Measurements from ENCODE around the gene ACSBG1. TPM values are rescaled to one million over a fixed set of nuclear protein-coding genes. Genes with fewer than 3 reads are reported as not detected.

ACSBG1 gene
- total RNA-seq, 2 experiments from 2014 or later = 0.30 to 0.41 TPM

DNA sequence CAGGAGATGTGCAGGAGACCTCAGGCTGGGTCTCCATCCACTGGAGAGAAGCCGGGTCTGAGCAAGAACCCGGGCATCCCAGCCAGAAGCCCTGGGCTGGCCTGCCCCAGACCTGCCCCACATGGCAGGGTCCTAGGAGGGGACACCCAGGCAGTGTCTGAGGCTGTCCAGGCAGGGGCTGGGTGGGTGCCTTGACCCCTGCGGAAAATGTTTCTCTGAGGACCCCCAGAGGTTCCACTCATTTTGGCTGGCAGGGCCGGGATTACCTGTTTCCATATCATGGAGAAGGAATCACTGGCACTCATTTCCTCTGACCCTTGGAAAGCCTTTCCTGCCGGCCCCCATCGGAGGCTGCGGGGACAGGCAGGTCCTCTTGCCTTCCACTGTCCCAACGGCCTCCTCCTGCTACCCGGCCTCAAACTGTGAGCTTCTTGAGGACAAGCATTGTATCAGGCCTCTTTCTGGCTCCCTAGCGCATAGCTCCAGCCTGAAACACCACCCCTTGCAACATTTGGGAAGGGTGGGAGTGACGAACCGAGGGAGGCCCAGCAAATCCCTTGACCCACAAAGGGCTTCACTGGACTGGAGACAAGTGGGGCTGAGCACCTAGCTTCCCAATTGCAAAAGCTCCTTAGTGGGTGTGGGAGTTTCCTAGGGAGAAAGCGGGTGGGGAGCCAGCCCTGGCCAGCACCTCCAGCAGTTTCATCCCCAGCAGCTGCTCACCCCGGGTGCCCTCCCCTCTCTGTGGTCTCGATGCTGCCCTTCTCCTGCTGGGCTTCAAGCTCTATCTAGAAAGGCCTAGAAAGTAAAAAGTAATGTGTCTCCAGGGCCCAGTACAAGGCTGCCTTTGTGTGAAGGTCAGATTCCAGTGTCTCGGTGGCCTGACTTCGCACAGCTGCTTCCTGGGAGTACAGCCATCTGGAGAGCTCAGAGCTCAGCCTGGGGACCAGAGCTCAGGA is 29.7 kb downstream of the ACSBG1 start:
- no peaks in the 10 kb centered on the region for H4K20me1 ChIP-seq (ENCODE audit: insufficient read depth, low read length)
- no peak for TF ChIP-seq EZH2phosphoT487 (IDR thresholded peaks at IDR 0.05; ENCODE audit: borderline replicate concordance, low read depth, low read length)
- TF ChIP-seq, protein P1, sequence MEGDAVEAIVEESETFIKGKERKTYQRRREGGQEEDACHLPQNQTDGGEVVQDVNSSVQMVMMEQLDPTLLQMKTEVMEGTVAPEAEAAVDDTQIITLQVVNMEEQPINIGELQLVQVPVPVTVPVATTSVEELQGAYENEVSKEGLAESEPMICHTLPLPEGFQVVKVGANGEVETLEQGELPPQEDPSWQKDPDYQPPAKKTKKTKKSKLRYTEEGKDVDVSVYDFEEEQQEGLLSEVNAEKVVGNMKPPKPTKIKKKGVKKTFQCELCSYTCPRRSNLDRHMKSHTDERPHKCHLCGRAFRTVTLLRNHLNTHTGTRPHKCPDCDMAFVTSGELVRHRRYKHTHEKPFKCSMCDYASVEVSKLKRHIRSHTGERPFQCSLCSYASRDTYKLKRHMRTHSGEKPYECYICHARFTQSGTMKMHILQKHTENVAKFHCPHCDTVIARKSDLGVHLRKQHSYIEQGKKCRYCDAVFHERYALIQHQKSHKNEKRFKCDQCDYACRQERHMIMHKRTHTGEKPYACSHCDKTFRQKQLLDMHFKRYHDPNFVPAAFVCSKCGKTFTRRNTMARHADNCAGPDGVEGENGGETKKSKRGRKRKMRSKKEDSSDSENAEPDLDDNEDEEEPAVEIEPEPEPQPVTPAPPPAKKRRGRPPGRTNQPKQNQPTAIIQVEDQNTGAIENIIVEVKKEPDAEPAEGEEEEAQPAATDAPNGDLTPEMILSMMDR (conservative IDR thresholded peaks at IDR 0.05; ENCODE audit: low read length) = no peak
- H3K79me2 ChIP-seq (ENCODE audit: insufficient read depth, low read depth, low read length) = no peaks in the 10 kb centered on the region
- no peak overlapping the region for H3K27ac ChIP-seq (ENCODE audit: low read depth, low read length, poor library complexity, severe bottlenecking)
- H3K9me2 ChIP-seq (ENCODE audit: insufficient read depth, low read length) = no peaks in the 10 kb centered on the region
- intact Hi-C loops (cut with micrococcal nuclease; ENCODE audit: unreplicated experiment) = no loop called here
- DNase-seq (ENCODE audit: low spot score) = no peak
- no peaks in the 10 kb centered on the region for H3K4me1 ChIP-seq (ENCODE audit: insufficient read depth, low read length, poor library complexity, severe bottlenecking)
- no peak overlapping the region for H3K4me2 ChIP-seq (ENCODE audit: low read length)
- ChIA-PET POLR2A (interaction anchor here (1.0 to 1.3 kb wide), 2 partner anchors 36 to 87 kb away, joined by 3 to 6 read pairs; no protein-coding TSS in a partner anchor), CTCF (ENCODE audit: unreplicated experiment) (interaction anchor here (1.2 kb wide), 1 partner anchor 9 kb away, joined by 4 read pairs; no protein-coding TSS in a partner anchor)
- H3K36me3 ChIP-seq (ENCODE audit: insufficient read depth, low read length) = no peaks in the 10 kb centered on the region
- no peaks in the 10 kb centered on the region for H3K9me3 ChIP-seq (ENCODE audit: low read length)
- no TSS peak for BruUV-seq (replicated peaks)
- H3K4me3 ChIP-seq (ENCODE audit: low read depth, low read length, poor library complexity, severe bottlenecking) = no peak overlapping the region
- H2AFZ ChIP-seq (ENCODE audit: low read length) = no peak overlapping the region

DNA sequence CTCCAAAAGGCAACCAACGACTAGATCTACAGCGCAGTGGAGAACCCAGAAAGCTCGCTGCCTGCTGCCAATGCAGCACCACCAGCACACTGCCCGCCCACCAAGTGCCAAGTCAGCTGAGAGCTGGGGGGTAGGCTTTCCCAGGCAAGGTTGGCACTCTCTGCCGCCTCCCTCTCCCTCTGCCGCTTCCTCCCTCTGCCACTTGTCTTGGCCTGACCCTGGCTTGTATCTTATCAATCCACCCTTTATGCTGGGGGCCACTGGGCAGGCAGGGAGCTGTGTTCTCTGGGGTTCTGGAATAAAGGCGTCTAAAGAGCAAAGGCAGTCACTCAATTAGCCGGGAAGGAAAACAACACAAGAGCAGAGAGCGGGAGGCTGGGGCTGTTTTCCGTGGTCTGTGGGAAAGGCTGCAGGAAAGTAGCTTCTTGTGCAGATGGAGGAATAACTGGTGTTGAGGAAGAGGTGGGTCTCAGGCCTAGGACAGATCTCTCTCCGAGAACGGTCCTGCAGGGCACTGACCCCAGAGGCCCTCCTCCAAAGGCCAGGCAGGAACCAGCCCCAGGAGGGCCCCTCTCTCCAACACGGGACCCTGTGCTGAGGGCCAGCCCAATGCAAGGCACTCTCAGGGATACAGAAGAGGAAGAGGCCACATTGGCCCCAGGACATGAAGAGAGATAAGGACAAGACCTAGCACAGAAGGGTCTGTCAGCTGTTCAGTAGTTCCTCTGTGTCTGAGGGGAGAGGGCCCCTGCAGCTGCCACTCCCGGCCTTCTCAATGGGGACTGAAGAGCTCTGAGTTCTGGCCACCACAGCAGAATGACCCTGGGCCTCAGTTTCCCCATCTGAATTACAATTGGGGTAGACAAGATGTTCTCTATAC is 30.8 kb downstream of the ACSBG1 start:
- POLR2A ChIA-PET = no interaction called here
- DNase-seq (ENCODE audit: low spot score) = no peak
- Histone ChIP-seq H2AFZ (ENCODE audit: low read length) (no peak overlapping the region), H3K79me2 (ENCODE audit: insufficient read depth, low read depth, low read length) (no peaks in the 10 kb centered on the region), H3K4me2 (ENCODE audit: low read length) (no peak overlapping the region), H3K4me1 (ENCODE audit: insufficient read depth, low read length, poor library complexity, severe bottlenecking) (no peaks in the 10 kb centered on the region), H3K9me2 (ENCODE audit: insufficient read depth, low read length) (no peaks in the 10 kb centered on the region), H3K4me3 (ENCODE audit: low read depth, low read length, poor library complexity, severe bottlenecking) (no peak overlapping the region), H3K9me3 (ENCODE audit: low read length) (no peaks in the 10 kb centered on the region), H4K20me1 (ENCODE audit: insufficient read depth, low read length) (no peaks in the 10 kb centered on the region), H3K27ac (ENCODE audit: low read depth, low read length, poor library complexity, severe bottlenecking) (no peak overlapping the region), H3K36me3 (ENCODE audit: insufficient read depth, low read length) (no peaks in the 10 kb centered on the region)
- TF ChIP-seq, protein P1 (conservative IDR thresholded peaks at IDR 0.05; ENCODE audit: low read length) = no peak
- TF ChIP-seq EZH2phosphoT487 (IDR thresholded peaks at IDR 0.05; ENCODE audit: borderline replicate concordance, low read depth, low read length) = no peak
- CTCF ChIA-PET (ENCODE audit: unreplicated experiment) = no interaction called here
- BruUV-seq (replicated peaks) = no TSS peak
- intact Hi-C loops (cut with micrococcal nuclease; ENCODE audit: unreplicated experiment) = no loop called here

Data from OCI-LY7 (cell line).